Ovary (tissue), 9 donors: ENCODE data around the gene DOCK10. TPM values are rescaled to one million over a fixed set of nuclear protein-coding genes. Genes with fewer than 3 reads are reported as not detected.
"Not testable (repeated sequence)": the region's sequence is repeated elsewhere in the genome, so short reads cannot be mapped to it uniquely, and the experiment has no call there.

Experiments
- DNase-seq, 5 donors: peaks; one replicate each; pipeline ENCODE4 v3.0.0-alpha.2; 2019 to 2020
- H3K27ac ChIP-seq, 2 donors: fragments of 200-600 bp; one replicate each; pipeline versions ENCODE4 v1.5.1 to v1.8.0; 2019 to 2022
- H3K27me3 ChIP-seq: fragments of 200-600 bp; one replicate; pipeline ENCODE4 v1.8.0; 2022
- H3K36me3 ChIP-seq: fragments of 200-600 bp; sonication (generic); one replicate; pipeline ENCODE4 v1.5.1; 2019
- H3K4me1 ChIP-seq: one replicate; pipeline ENCODE4 v1.8.1; 2013; ENCODE audit warnings: mild to moderate bottlenecking, moderate library complexity; ENCODE audit not compliant: insufficient read depth
- H3K4me3 ChIP-seq: fragments of 200-600 bp; sonication (generic); one replicate; pipeline ENCODE4 v1.5.1; 2017
- H3K9me3 ChIP-seq, 2 donors: fragments of 200-600 bp in 1 of 2; sonication (generic) in 1 of 2; one replicate each; pipeline versions ENCODE4 v1.5.1 to v1.8.1; 2013 to 2019; ENCODE audit warnings: mild to moderate bottlenecking in 1 of 2, moderate library complexity in 1 of 2
- CTCF ChIP-seq, 3 donors: fragments of 450-650 bp in 2 of 3; fragments of 200-600 bp in 1 of 3; IDR thresholded peaks; one replicate each; pipeline versions ENCODE4 v1.5.1 to v1.8.0; 2016 to 2022; ENCODE audit warnings: antibody characterized with exemption in 3 of 3, mild to moderate bottlenecking in 1 of 3
- EP300 ChIP-seq: sonication (generic); formaldehyde crosslinking; IDR thresholded peaks from one replicate; pipeline ENCODE4 v1.6.1; 2017; ENCODE audit warnings: antibody characterized with exemption
- POLR2A ChIP-seq: fragments of 450-650 bp; IDR thresholded peaks from one replicate; pipeline ENCODE4 v1.6.1; 2017; ENCODE audit warnings: antibody characterized with exemption, mild to moderate bottlenecking, moderate library complexity
- whole genome bisulfite sequencing, 3 donors: extraction: QIAGEN DNeasy Blood & Tissue Kit in 1 of 3; methylation state at CpG; one replicate each; pipeline versions ENCODE4 v1.1.5 to v1.1.7; 2013 to 2017; 5-methylcytosine and 5-hydroxymethylcytosine counted together
- intact Hi-C, 4 donors: fragments of 100-400 bp; cut with DNase I; formaldehyde crosslinking; loops; one replicate each; pipeline versions ENCODE4 v1.11.0 to v1.15.1; 2022 to 2023
- polyA plus RNA-seq, 2 donors: library from polyadenylated mRNA; stranded (reverse); fragments of 200-250 nt in 1 of 2; fragments of 350-450 nt in 1 of 2; fragmentation: Illumina TruSeq in 1 of 2; extraction: RNeasy Lipid Tissue Mini Kit (QIAGEN cat#74804) in 1 of 2; gene quantifications; one replicate each; pipeline ENCODE4 v1.2.3, GENCODE V29; 2013 to 2014
- total RNA-seq, 7 donors: library from RNA; depleted of rRNA in 2 of 7; stranded (reverse); fragments of >200 nt in 2 of 7; fragmentation: NEBNext Ultra II Directional in 3 of 7; extraction: Animal tissue kit (Norgen Biotek cat#: 25700) in 3 of 7; gene quantifications; one replicate each; pipeline versions ENCODE4 v1.1.0 to v1.2.4, GENCODE V29; 2016 to 2023
- donor health status: DM: no; HTN: no; CAD: no; lungs with moderate emphysema.
- donor health status: DM: no; HTN: no; CAD: no.
- donor health status: Bipolar disorder and iron deficiency.
- donor health status: DM: yes; HTN: yes; CAD: no.
- donor health status: DM: no; HTN: no; CAD: no.
- donor health status: DM: yes; HTN: yes; CAD: no.

DOCK10 gene
- total and polyA plus RNA-seq, 9 donors, result 15.3 to 42.5 (median 31.2) TPM

- 89 to 96% (median 94%) methylated on average over 4 of the region's 4 CpGs for WGBS, 3 donors
- DNase-seq, result no peak
- Histone ChIP-seq H3K4me1 (no peaks in the 10 kb centered on the region), H3K4me3 (no peak overlapping the region), H3K36me3 (no peaks in the 10 kb centered on the region), H3K9me3 (no peaks in the 10 kb centered on the region), H3K27ac (no peak overlapping the region), H3K27me3 (no peaks in the 10 kb centered on the region)
- intact Hi-C loops, result no loop called here
- TF ChIP-seq CTCF (IDR thresholded peaks at IDR 0.05), result no peak
- TF ChIP-seq POLR2A, result no peak
- no peak for TF ChIP-seq EP300
These were observed 123.4 kb downstream of the DOCK10 start for GRCh38 chr2:224918626-224919471.

GRCh38 chr2:224917246-224917645, 125.0 kb downstream of the DOCK10 start:
- DNase-seq, H3K27ac ChIP-seq, intact Hi-C loops, H3K27me3 ChIP-seq, H3K4me1 ChIP-seq, H3K9me3 ChIP-seq, H3K36me3 ChIP-seq, H3K4me3 ChIP-seq: not testable (repeated sequence)
- 94 to 96% (median 94%) methylated on average over 5 of the region's 5 CpGs for WGBS, 3 donors

GRCh38 chr2:224915136-224915535, 127.1 kb downstream of the DOCK10 start:
- Histone ChIP-seq H3K4me1 (peaks cover 2% of the 10 kb centered on the region), H3K27ac (no peak overlapping the region), H3K4me3 (no peak overlapping the region), H3K27me3 (no peaks in the 10 kb centered on the region), H3K36me3 (no peaks in the 10 kb centered on the region), H3K9me3 (no peaks in the 10 kb centered on the region)
- TF ChIP-seq POLR2A (no peak), EP300 (no peak), CTCF (IDR thresholded peaks at IDR 0.05) (no peak)
- intact Hi-C loops, result no loop called here
- WGBS, 3 donors, result 84 to 96% (median 86%) methylated on average over 1 of the region's 1 CpG
- no peak for DNase-seq

GRCh38 chr2:224910574-224910925, 131.7 kb downstream of the DOCK10 start:
- no peaks in the 10 kb centered on the region for H3K27me3 ChIP-seq
- no peak for DNase-seq
- H3K27ac ChIP-seq, result peak overlapping the region in 1 of 2 donors; percentile 56
- H3K9me3 ChIP-seq, result no peaks in the 10 kb centered on the region
- TF ChIP-seq CTCF (IDR thresholded peaks at IDR 0.05) (no peak), EP300 (no peak), POLR2A (no peak)
- 0 to 8% (median 3%) methylated on average over 1 of the region's 1 CpG for WGBS, 3 donors
- intact Hi-C loops, result no loop called here
- no peak overlapping the region for H3K4me3 ChIP-seq
- peaks cover 2% of the 10 kb centered on the region for H3K4me1 ChIP-seq
- no peaks in the 10 kb centered on the region for H3K36me3 ChIP-seq

- Histone ChIP-seq H3K4me1 (peaks cover 2% of the 10 kb centered on the region), H3K27me3 (no peaks in the 10 kb centered on the region), H3K36me3 (no peaks in the 10 kb centered on the region), H3K9me3 (no peaks in the 10 kb centered on the region), H3K4me3 (no peak overlapping the region), H3K27ac (peak overlapping the region in 1 of 2 donors; percentile 56)
- WGBS, 3 donors, result 4 to 8% (median 6%) methylated on average over 5 of the region's 5 CpGs
- intact Hi-C loops, result no loop called here
- DNase-seq, result peak; percentile 61 to 72 (median 63)
- TF ChIP-seq EP300, result no peak
- no peak for TF ChIP-seq CTCF (IDR thresholded peaks at IDR 0.05)
- TF ChIP-seq POLR2A, result no peak
These were observed 132.2 kb downstream of the DOCK10 start for GRCh38 chr2:224909885-224910573.
